GM18498 (cell line): ENCODE measurements around the gene CCDC102A.

Experiments
- ATAC-seq: cut with Tn5 transposase; IDR thresholded peaks from one replicate; pipeline ENCODE4 v1.9.1; 2021; ENCODE audit warnings: mild to moderate bottlenecking, moderate library complexity; ENCODE audit not compliant: unreplicated experiment

The CCDC102A gene

GRCh38 chr16:57479976-57480753, 56.2 kb downstream of the CCDC102A start:
- no peak for ATAC-seq

GRCh38 chr16:57479205-57479975, 57.0 kb downstream of the CCDC102A start:
- ATAC-seq, result no peak

DNA sequence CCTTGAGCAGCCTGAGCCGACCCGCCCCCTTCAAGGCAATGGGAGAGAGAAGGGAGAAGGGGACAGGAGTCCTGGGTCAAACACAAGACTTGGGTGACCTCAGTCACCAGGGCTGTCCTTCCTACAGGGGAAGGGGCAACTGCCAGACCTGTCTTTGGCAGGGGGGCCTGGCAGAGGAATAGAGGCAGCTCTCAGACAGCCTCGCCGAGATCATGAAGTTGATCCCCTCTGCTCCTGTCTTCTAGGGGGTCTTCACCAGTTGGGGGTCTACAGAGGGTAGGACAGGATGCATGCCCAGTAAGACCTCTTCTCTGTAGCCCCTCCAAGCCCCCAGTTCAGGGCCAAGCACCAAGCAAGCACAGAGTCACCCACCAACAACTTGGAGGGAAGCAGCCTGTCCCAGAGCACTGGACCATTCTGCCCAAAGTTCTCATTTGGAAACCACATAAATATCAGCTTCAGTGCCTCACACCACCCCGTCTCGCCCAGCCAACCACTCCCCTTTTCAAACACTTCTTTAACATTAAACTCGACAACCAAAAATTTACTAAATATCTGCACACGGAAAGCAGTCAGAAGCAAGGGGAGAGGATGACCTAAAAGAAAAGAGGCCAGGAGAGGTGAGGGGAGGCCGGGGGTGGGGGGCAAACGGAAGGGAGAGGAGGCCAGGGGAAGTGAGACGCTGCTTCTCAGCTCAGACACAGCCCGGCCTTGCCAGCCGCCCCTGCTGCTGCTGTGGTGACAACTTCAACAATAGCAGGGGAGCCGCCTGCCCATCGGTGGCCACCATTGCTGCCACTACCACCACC, 57.8 kb downstream of the CCDC102A start:
- no peak for ATAC-seq

- ATAC-seq, result no peak
Measured at GRCh38 chr16:57477531-57478202, 58.7 kb downstream of the CCDC102A start.

- ATAC-seq, result no peak
Measured at GRCh38 chr16:57476546-57477410, 59.6 kb downstream of the CCDC102A start.

- peak; percentile 86 for ATAC-seq
Measured at GRCh38 chr16:57475711-57476339, 60.5 kb downstream of the CCDC102A start.

DNA sequence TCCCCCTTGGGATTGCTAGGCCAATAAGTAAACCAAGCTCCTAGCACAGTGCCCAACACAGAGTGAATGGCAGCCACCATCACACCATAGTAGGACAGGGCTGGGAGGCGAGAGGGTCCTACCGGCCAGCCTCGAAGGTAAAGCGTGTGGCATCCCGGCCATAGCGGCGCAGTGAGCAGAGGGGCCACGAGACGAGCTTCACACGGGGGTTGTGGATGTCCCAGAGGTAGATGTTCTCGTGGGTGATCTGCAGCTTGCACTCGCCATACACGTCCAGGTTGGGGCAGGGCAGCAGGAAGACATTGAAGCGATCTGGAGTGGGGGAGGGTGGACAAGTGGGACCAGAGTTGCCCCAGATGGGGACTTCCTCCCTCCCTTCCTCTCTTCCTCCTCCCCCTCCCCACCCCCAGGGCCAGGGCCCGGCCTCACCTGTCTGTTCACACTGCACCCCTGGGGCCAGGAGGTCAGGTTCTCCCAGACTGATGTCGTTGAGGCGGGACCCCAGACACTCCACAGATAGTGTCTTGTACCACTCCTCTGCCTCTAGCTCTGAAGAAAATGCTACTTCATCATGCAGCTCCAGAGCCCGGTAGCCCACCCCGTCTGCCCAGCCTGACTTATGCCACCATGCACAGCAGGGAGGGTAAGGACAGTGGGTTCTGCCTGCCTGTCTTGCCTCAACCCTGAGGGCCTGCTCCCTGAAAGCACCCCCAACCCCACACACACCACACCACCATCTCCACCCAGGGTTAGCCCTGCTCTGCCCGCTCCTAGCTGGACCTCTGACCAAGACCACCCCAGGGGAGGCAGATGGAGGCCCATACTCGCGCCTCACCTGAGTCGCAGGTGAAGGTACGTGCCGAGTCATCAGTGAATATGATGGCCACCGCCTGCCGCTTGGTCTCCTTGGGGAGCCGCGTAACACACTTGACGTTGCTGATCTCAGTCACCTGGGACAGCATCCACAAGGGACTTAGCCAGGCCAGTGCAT, 61.4 kb downstream of the CCDC102A start:
- no peak for ATAC-seq

DNA sequence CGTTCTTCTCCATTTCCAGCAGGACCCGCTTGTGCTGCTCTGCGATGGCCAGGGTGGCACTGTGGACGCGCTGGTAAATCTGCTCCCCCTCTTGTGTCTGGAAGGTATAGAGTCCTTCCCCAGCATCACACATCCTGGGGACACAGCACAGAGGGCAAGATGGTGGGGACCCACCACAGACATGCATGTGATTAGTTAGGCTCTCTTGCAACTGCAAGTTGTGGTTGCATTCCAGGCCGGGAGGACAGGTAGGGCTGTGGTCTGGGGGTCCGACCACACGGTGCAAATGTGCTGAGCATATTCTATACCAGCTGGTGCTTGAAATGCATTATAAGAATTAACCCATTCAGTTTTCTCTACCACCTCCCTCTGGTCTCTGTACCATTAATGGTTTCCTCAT, 62.5 kb downstream of the CCDC102A start:
- ATAC-seq, result no peak

- no peak for ATAC-seq
Measured at GRCh38 chr16:57473176-57473840, 63.1 kb downstream of the CCDC102A start.

DNA sequence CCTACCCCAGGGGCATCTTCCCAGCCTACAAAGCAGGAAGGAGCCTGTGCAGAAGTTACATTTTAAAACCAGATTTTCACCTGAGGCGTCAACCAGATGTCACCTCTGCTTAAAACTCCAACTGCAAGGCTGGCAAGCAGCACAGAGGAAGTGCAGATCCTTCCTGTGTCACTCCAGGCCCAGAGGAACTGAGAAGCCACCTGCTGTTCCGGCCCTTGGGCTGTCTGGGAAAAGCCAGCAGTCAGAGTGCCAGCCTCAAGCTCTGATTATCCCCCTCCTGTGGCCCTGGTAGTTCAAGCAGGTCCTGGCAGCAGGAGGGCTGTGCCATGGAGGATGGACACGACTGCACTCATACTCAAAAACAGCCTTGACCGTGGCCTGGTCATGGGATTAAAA, 63.7 kb downstream of the CCDC102A start:
- no peak for ATAC-seq

DNA sequence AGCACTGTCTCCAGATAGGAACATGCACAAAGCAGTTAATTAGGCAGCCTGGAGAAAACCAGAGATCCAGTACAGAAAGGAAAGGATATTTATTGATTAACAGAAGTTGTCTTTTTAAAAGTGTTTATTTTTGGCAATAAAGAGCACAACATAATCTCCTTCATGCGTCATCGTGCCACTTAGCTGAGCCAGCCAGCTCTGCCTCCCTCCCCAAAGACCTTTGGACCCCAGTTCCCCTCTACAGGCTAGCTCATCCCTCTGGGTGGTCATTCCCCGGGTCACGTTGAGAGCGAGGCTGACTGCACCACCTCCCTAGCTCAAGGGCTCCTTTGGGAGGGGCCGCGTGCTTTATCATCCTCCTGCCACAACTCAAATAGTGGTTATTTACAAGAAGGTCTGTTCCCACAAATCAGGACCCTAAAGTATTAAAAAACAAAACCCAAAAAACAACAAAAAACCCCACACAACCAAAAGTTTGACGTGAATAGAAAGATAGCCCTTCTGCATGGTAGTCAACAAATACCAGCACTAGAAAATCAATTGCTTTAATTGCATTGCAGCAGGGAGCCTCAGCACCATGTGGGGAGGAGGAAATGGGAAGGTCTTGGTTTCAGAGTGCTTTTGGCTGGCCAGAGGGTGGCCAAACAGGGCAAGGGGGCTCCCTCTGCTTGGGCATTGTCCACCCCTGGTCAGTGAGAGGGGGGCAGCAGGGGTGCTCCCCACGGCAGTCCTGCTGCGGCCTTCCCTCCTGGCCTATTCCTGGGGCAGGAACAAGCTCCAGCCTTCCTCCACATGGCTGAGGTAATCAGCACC, 64.3 kb downstream of the CCDC102A start:
- no peak for ATAC-seq

GRCh38 chr16:57471209-57471608, 65.2 kb downstream of the CCDC102A start:
- ATAC-seq, result no peak

DNA sequence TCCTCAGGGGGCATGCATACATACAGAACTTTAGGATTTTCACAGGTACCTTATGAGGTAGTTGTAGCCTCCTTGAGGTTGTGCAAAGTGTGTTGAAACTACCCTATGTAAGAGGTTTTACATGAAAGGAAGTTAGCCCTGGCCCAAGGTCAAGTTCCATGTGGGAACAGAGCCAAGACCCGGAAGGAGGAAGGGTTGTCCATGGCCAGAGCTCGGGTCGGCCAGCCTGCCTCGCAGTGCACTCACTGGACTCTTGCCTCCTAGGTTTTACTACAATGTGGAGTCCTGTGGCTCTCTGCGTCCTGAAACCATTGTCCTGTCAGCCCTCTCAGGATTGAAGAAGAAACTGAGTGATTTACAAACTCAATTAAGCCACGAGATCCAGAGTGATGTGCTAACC, 65.7 kb downstream of the CCDC102A start:
- no peak for ATAC-seq

- no peak for ATAC-seq
Measured at GRCh38 chr16:57469917-57470470, 66.4 kb downstream of the CCDC102A start.

GRCh38 chr16:57469046-57469445, 67.3 kb downstream of the CCDC102A start:
- no peak for ATAC-seq

DNA sequence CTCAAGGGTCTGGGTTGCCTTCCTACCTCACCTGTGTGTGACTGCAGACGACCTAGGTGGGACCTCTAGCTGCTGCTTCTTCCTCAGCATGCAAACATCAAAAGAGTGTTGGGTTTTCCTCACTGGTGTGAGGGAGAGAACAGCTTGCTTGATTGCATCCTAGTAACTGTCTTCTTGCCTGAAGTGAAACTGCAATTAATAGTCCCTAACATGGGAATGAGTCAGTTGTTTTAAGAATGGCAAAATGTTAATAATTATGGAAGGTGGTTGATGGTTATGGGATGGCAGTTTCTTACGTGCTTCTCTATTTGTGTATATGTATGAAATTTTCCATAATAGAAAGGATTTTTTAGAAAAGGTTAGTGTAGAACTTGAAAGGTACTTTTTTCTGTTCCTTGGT, 68.0 kb downstream of the CCDC102A start:
- no peak for ATAC-seq

DNA sequence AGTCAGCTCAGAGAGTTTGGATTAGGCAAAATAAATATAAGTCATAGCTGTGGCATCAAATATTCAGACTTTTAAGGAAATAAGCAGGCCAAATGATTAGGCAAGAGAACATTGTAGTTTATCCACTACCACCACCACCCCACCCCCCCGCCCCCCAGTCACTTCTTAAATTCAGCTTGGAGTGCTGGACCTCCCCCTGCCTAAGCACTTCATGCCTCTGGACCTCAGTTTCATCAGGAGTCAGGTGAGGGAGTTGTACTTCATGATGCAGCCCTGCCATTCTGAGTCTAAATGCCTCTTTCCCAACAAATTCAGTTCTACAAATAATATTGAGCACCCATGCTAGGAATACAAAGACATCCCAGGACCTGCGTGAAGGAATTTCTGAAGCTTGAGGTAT, 71.8 kb downstream of the CCDC102A start:
- ATAC-seq, result no peak
